ENCODE measurements around the gene BDP1. TPM values are rescaled to one million over a fixed set of nuclear protein-coding genes. Genes with fewer than 3 reads are reported as not detected.
"Not testable (repeated sequence)": the region's sequence is repeated elsewhere in the genome, so short reads cannot be mapped to it uniquely, and the experiment has no call there.

Gene BDP1
- total RNA-seq, 1 experiment from 2014 or later, result 71.1 TPM

DNA sequence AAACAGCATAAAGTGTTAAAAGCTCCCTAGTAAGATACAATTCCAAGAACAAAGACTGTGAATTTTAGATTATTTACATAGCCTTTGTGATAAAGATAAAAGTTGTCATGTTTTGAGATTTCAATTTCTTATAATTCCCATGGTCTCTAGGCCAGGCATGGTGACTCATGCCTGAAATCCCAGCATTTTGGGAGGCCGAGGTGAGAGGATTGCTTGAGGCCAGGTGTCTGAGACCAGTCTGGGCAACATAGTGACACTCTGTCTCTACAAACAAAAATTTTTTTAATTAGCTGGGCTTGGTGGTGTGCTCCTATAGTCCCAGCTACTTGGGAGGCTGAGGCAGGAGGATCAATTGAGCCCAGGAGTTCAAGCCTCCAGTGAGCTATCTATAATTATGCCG lies 48.1 kb downstream of the BDP1 start:
- CTCF ChIA-PET, result no interaction called here
- intact Hi-C loops (cut with micrococcal nuclease; ENCODE audit: unreplicated experiment), result no loop called here

DNA sequence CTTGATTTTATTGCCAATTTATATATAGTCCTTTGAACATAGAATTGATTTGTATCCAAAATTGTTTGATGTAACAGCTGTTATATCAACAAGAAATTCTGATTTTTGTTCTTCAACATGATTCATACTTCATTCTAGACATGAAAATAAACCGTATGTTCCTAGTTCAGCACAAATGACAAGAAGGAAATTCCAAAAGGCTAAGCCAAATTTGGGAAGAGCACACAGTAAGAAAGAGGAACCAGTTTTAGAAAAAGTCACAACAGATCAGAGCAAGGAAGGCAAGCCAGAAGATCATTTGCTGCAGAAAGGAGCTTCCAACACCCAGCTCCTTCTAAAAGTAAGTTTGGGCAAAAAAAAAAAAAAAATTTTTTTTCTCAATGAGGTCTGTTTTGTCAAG lies 66.7 kb downstream of the BDP1 start:
- no peak overlapping the region for H3K27ac ChIP-seq (ENCODE audit: low read depth, low read length, poor library complexity, severe bottlenecking)
- no peak overlapping the region for H3K4me3 ChIP-seq (ENCODE audit: low read depth, low read length, poor library complexity, severe bottlenecking)
- intact Hi-C loops (cut with micrococcal nuclease; ENCODE audit: unreplicated experiment), result no loop called here
- H3K27me3 ChIP-seq (replicated peaks; ENCODE audit: insufficient read depth, low read depth, low read length, poor library complexity), result no peaks in the 10 kb centered on the region
- no peak for TF ChIP-seq EZH2 (IDR thresholded peaks at IDR 0.05; ENCODE audit: borderline replicate concordance, low read depth, low read length, poor library complexity, severe bottlenecking)
- no peak for TF ChIP-seq CTCF (conservative IDR thresholded peaks at IDR 0.05; ENCODE audit: low read depth, low read length)
- ChIA-PET POLR2A (ENCODE audit: low non-redundant PET) (no interaction called here), CTCF (no interaction called here)
- no peaks in the 10 kb centered on the region for H3K9me3 ChIP-seq (ENCODE audit: low read depth, low read length, poor library complexity, severe bottlenecking)
- H3K4me1 ChIP-seq (ENCODE audit: insufficient read depth, low read length, poor library complexity, severe bottlenecking), result no peaks in the 10 kb centered on the region
- peaks cover 65% of the 10 kb centered on the region for H3K36me3 ChIP-seq (ENCODE audit: insufficient read depth, low read length, poor library complexity, severe bottlenecking)
- BruUV-seq (replicated peaks), result no TSS peak
- DNase-seq (ENCODE audit: low spot score), result no peak

More for the DNA sequence above, 48.1 kb downstream of the BDP1 start:
- Histone ChIP-seq H3K36me3 (ENCODE audit: insufficient read depth, low read length, poor library complexity, severe bottlenecking) (peaks cover 97% of the 10 kb centered on the region), H3K9me3 (ENCODE audit: low read depth, low read length, poor library complexity, severe bottlenecking) (no peaks in the 10 kb centered on the region), H3K4me3 (ENCODE audit: low read depth, low read length, poor library complexity, severe bottlenecking) (no peak overlapping the region), H3K4me1 (ENCODE audit: insufficient read depth, low read length, poor library complexity, severe bottlenecking) (no peaks in the 10 kb centered on the region), H3K27me3 (replicated peaks; ENCODE audit: insufficient read depth, low read depth, low read length, poor library complexity) (no peaks in the 10 kb centered on the region), H3K27ac (ENCODE audit: low read depth, low read length, poor library complexity, severe bottlenecking) (no peak overlapping the region)
- TF ChIP-seq CTCF (conservative IDR thresholded peaks at IDR 0.05; ENCODE audit: low read depth, low read length) (no peak), EZH2 (IDR thresholded peaks at IDR 0.05; ENCODE audit: borderline replicate concordance, low read depth, low read length, poor library complexity, severe bottlenecking) (no peak)
- POLR2A ChIA-PET (ENCODE audit: low non-redundant PET), result no interaction called here
- no TSS peak for BruUV-seq (replicated peaks)
- no peak for DNase-seq (ENCODE audit: low spot score)

- BruUV-seq (replicated peaks); H3K9me3 ChIP-seq (ENCODE audit: low read depth, low read length, poor library complexity, severe bottlenecking); POLR2A ChIA-PET (ENCODE audit: low non-redundant PET); H3K27me3 ChIP-seq (replicated peaks; ENCODE audit: insufficient read depth, low read depth, low read length, poor library complexity); intact Hi-C loops (cut with micrococcal nuclease; ENCODE audit: unreplicated experiment); H3K4me1 ChIP-seq (ENCODE audit: insufficient read depth, low read length, poor library complexity, severe bottlenecking); H3K27ac ChIP-seq (ENCODE audit: low read depth, low read length, poor library complexity, severe bottlenecking); DNase-seq (ENCODE audit: low spot score); H3K4me3 ChIP-seq (ENCODE audit: low read depth, low read length, poor library complexity, severe bottlenecking); CTCF ChIA-PET: not testable (repeated sequence)
- peaks cover 41% of the 10 kb centered on the region for H3K36me3 ChIP-seq (ENCODE audit: insufficient read depth, low read length, poor library complexity, severe bottlenecking)
Observed at GRCh38 chr5:71525611-71526010, 70.2 kb downstream of the BDP1 start.

DNA sequence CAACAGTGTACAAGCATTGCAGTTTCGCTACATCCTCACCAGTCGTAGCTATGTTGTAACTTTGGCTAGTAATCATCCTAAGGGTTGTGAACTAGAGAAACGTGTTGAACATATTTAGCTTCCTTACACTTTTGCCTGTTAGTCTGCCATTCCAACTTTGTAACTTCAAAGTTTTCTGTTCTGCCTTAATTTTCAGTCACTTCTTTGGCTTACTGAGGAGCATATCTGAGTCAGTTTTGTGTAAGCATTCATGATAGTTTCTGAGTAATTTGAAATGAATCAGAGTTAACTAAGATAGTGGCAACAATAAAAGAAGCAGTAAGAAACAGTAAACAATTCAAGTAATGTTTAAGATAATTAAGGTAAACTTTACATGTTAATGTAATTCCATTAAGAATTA lies 72.8 kb downstream of the BDP1 start:
- peaks cover 30% of the 10 kb centered on the region for H3K36me3 ChIP-seq (ENCODE audit: insufficient read depth, low read length, poor library complexity, severe bottlenecking)
- intact Hi-C loops (cut with micrococcal nuclease; ENCODE audit: unreplicated experiment), result no loop called here
- TF ChIP-seq EZH2 (IDR thresholded peaks at IDR 0.05; ENCODE audit: borderline replicate concordance, low read depth, low read length, poor library complexity, severe bottlenecking) (no peak), CTCF (conservative IDR thresholded peaks at IDR 0.05; ENCODE audit: low read depth, low read length) (no peak)
- no peaks in the 10 kb centered on the region for H3K27me3 ChIP-seq (replicated peaks; ENCODE audit: insufficient read depth, low read depth, low read length, poor library complexity)
- no peak overlapping the region for H3K27ac ChIP-seq (ENCODE audit: low read depth, low read length, poor library complexity, severe bottlenecking)
- no peaks in the 10 kb centered on the region for H3K9me3 ChIP-seq (ENCODE audit: low read depth, low read length, poor library complexity, severe bottlenecking)
- H3K4me3 ChIP-seq (ENCODE audit: low read depth, low read length, poor library complexity, severe bottlenecking), result no peak overlapping the region
- no peaks in the 10 kb centered on the region for H3K4me1 ChIP-seq (ENCODE audit: insufficient read depth, low read length, poor library complexity, severe bottlenecking)
- BruUV-seq (replicated peaks), result no TSS peak
- CTCF ChIA-PET, result interaction anchor here (0.7 kb wide), 1 partner anchor 56 kb away, joined by 3 read pairs; no protein-coding TSS in a partner anchor
- DNase-seq (ENCODE audit: low spot score), result no peak
- POLR2A ChIA-PET (ENCODE audit: low non-redundant PET), result no interaction called here
